HG03108 (cell line): Measurements from ENCODE around the gene IFFO2.

Source experiments
- ATAC-seq: cut with Tn5 transposase; IDR thresholded peaks from one replicate; pipeline ENCODE4 v1.9.1; 2021; ENCODE audit warnings: moderate library complexity; ENCODE audit not compliant: unreplicated experiment

The IFFO2 gene

DNA sequence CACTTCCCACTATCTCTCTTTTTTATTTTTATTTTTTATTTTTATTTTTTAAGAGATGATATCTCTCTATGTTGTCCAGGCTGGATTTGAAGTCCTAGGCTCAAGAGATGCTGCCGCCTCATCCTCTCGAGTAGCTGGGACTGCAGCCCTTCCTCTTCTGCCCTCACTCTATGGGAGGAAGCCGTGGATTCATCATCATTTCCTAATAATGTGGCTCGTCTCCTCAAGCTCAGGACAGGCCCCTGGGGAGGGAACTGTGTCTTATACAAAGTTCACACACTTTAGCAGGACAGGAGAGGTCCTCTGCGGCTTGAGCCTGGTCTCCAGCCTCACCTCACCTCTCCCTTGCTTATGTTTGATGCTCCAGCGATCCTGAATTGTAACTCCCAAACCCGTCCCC is 16.5 kb upstream of the IFFO2 start:
- no peak for ATAC-seq

DNA sequence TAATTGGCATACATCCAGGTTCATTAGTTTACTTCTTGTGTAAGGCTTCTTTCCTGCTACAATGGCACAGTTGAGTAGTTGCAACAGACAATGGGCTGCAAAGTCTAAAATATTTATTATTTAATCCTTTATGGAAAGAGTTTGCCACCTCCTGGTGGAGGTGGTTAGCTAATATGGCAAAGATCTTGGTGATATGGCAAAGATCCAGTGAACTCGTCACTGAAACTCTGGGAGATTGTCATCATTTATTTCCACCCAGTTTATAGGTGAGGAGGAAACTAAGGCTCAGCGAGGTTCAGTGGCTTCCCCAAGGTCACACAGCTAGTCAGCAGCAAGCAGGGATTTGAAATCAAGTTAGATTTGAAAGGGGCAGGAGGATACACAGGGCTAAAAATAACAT is 16.1 kb upstream of the IFFO2 start:
- ATAC-seq, result no peak

DNA sequence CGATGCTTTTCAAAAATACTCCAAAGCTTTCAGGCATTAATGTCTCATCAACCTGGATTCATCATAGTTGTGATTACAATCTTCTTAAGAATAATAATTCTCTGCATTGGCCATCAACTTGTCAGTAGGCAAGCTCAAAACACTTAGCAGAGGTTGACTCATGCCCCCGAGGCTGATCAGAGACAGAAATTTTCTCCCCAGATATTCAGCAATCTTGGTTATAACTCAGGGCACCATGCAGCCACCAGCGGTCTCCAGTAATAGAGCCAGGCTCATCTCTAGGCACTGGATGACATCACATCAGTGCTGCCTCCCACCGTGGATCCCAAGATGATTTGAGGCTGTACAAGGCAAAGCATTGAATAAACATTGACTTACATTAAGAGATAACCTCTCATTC is 14.3 kb upstream of the IFFO2 start:
- ATAC-seq, result no peak

DNA sequence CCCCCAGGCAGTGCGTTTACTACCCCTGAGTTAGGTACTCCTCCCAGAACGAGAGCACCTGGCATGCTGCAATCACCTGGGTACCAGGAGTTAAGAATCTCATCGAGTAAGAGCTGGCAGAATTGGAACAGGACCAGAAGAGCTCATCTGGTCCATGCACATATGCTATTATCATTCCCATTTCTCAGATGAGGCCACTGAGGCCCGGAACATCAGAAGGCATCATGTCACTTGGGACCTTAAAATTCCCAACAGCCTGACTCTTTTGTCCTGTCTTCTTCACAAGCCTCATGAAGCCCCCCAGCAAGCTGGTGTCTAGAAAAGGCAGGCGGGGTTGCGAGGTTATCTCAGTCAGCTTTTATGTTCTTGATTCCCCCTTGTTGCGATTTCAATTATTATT is 13.9 kb upstream of the IFFO2 start:
- no peak for ATAC-seq

DNA sequence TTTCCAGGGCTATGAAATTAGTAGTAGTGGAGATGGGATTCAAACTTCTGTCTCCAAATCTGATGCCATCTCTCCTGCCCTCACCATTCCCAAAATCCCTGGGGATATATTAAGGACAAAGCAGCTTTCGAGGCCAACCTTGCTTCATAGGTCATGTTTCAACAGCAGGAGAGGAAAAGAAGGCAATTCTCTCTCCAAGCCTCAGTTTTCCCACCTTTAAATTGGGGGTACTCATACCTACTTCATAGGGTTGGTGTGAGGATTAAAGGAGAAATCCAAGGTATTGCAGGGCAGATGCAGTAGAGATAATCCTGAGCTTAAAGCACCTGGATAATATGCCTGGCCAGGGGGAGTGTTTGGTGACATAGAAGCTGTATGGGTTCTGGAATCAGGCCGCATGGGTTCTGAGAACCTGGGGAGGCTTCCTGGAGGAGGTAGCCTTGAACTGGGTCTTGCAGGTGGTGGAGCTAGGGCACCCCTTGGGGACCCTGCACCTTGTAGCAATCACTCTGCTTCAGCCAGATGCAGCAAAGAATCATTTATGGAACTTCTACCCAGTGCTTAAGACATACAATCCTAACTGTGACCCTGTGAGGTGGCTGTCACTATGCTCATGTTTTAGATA is 10.7 kb upstream of the IFFO2 start:
- ATAC-seq, result no peak

DNA sequence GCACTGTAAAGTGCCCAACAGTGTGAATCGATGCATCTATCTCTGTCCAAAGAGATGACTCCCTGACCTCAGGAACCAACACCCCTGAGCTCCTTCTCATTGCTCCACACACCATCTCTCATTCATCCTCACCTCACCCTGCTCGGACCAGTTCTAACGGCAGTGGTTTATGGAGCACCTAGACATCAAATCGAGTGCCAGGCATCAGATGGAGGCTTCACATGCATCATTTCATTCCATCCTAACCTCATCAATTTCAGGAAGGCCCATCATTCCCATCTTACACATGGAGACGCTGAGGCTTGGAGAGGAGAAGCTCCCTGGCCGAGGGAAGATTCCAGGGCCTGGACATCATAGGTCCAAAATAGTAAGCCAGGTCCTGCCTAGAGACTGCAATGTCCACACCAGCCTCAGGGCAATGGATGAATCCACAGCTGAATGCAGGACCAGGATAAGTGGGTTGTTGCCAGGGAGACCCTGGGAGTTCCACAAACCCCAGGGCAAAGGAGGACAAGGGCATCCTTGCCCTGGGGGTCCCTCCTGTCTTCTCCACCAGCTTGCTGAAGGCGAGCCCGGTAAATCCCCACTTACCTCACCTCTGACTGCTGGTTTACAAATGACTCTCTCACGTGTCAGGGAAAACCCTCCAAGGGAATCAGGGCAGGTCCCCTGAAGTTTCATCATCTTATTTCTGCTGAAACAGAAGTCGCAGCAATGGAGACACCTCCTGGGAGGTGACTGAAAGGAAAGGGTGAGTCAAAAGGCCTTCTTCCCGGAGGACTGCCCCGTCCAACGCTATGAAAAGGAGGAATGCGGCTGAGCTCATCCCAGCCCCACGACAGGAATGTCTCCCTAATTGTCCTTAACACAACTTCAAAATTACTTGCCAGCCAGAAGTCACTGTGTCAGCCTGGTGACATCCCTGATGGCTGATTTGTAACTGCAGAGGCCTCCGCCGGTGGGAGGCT is 9.0 kb upstream of the IFFO2 start:
- ATAC-seq, result peak; percentile 63

DNA sequence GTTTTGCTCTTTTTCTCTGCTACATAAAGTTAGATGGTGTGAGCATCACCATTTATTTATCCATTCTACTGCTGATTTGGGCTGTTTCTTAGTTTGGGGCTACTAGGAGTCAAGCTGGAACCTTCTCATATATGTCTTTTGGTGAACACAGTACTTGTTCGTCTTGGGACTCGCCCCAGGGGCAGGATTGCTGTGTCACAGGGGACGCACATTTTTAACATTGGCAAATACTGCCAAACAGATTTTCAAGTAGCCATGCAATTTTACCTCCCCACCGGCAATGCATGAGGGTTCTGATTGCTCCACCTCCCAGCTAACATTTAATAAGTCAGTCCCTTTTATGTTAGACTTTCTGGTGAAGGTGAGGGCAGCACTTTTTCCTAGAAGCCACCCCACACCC is 7.5 kb upstream of the IFFO2 start:
- no peak for ATAC-seq

DNA sequence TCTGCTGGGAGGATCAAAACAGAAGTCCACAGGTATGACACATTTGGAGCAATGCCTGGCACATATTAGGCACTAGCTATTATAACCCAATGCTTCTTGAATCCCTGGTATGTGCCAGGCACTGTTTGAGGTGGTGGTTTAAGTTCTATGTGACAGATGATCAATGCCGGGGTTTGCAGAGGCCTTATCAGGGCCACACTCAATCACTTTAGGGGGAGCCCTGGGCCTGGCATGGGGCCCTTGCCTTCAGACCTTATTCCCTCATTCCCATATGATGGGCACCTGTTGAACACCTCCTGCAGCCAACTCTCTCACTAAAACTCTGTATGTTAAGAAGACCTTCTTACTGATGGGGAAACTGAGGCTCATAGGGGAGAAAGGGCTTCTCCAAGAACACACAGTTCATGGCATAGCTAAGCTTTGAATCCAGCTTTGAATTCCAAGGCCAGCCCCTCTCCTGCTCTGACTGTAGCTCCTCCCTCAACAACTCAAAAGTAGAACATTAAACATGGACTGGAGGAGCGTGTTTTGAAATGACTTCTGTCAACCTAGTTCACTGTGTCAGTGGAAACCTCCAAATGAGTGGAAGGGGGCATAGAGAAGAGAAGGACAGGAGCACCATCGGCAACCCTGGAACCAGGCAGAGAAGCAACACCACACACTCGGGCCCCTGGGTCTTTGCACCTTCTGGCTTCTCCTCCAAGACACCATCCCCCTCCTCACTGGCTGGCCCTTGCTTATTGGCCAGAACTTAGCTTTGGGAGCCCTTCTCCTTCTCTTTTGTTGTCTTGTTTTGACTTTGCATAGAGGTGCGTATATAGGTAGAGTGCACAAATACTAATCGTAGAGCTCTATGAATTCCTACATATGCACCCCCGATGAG is 6.6 kb upstream of the IFFO2 start:
- no peak for ATAC-seq

DNA sequence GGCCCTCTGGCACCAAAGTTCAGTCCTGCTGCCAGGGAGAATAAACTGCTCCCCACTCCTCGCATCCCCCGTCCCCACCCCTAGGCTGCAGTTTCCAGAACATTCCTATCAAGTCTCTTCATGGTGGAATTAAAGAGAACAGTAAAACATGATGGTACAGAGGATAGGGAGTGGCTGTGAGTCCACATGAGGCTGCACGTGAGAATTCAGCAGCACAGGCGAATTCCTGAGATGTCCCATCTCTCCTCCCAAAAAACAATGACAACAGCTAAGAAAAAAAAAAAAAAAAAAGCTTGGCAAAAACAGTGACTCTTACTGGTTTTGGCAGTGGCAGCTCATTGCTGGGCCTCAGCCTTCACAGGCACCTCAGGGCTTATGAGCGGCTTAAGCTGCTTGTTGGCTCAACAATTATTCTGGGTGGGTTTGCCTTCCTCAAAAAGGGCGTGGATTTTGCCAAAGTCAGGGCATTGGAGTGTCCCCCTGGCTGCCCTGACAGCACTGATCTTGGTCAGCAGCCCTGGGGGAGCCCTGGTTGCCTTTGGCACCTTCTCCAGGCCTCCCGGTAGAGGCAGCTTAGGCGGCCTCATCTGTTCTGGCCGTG is 5.7 kb upstream of the IFFO2 start:
- no peak for ATAC-seq

DNA sequence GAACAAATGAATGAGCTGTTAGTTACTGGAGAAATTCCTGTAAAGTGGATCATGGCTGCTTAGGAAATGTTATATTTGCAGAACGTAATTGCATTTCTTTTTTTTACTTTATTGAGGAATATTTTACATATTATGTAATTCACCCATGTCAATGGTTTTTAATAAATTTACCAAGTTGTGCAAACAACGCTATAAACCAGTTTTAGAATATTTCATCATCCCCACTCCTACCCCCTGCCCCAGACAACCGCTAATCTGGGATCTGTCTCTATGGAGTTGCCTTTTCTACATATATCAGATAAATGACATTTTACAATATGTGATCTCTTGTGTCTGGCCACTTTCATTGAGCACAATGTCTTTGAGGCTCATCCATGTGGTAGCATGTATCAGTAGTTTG is 4.3 kb upstream of the IFFO2 start:
- ATAC-seq, result no peak

DNA sequence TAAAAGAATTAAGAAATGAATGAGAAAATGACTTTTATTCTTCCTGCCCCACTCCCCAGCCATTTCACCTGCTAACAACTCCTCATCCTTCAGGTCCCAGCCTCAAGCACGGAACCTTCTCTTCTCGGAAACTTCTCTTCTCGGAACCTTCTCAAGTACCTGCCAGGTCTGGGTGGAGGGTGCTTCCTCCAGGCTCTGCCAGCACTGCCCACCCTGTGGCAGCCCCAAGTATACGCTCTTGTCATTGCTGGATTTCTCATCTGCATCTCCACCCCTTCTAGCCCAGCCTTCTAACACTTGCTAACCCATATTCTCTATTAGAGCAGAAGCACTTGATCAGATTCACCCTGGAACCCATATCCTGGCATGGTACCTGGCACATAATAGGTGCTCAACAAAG is 3.9 kb upstream of the IFFO2 start:
- ATAC-seq, result no peak

DNA sequence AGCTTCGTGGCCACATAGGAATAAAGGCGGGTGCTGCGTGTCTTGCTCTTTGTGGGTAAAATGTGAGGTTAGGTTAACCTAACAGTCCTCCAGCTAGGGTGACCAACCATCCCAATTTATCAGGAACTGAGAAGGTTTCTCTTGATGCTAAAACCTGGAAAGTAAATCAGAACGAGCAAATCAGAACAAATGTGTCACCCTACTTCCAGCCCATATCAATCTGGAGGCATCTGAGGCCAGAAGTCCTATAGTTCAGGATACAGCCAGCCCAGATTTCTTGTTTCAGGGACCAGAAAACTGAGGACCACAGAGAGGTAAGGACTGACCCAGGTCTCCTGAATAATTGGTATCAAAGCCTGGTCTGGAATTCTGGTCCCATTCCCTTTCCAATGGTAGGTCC is 3.1 kb upstream of the IFFO2 start:
- no peak for ATAC-seq

DNA sequence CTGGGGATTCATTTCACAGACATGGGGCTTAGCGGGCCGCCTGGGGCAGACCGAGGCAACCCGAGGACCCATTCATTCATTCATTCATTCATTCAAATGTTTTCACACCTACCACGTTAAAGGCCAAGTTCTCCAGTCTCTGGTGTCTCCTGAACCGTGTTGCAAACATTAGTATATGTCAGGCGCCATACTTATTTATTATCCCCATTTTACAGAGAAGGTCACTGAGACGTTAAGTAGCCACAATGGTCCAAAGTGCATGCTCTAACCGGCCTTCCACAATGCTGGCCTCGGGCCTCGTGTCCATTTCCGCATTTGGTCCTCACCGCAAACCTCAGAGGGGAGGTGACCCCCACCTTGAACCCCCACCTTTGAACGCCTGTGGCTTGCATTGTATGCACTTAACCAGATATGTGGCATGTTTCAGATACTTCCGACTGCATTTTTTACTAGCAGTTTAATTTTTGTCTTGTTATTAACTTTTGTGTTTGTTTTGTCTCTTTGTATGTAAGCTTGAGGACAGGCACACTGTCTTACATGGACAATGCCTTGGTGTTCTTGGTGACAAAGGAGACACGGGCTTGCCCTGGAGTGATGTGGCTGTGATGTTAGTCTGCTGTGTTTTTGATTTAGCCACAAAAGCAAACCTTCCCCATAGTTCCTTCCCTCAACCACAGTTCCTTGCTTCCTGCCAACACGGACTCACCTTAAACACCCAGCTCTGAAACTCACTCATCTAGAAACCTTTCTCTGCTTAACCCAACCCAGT is 1.2 kb upstream of the IFFO2 start:
- ATAC-seq, result no peak

DNA sequence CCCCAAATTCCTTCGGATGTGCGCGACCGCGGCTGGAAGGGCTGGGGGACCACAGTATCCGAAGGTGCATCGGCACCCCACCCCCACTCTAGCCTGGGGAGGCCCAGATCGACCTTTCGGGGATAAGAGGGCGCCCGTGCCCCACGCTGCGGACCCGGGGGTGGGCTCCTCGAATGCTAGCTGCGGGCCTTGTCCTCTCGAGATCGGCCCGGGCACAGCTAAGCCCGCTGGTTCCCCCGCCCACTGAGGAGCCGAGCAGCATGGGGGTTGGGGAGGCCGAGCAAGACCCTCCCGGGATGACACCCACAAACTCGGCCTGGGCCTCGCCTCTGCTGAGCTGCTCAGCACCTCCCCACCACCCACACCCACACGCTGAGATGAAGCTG is 653 bp upstream of the IFFO2 start:
- ATAC-seq, result no peak

DNA sequence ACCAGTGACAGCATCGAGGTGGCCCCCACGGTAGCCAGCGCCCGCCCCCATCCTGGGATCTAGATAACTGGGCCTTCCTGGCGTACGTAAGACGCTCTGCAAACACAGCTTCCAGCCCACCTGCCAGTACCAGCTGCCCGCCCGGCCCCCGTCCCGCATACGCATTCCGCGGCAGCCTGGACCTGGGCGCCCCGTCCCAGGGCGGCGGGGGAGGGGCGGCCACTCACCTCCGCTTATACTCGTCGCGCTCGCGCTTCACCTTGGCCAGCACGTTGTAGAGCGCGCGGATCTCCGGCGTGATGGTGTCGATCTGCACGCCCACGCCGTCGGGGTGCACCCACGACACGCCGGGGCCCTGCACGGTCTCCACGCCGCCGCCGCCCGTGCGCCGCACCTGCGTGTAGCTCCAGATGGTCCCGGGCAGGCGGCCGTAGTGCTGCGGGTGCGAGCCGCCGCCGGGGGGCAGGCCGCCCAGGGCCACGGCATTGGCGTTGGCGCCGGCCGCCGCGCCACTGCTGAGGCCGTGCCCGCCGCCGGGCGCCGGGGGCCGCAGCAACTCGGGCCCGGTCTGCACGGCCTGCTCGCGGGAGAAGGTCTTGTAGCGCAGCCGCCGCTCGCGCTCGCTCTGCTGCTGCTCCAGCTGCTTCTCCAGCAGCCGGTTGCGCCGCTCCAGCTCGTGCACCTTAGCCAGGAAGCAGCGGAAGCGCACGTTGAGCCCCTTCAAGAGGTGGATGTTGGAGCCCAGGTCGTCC is 859 bp downstream of the IFFO2 start:
- peak; percentile 15 for ATAC-seq

DNA sequence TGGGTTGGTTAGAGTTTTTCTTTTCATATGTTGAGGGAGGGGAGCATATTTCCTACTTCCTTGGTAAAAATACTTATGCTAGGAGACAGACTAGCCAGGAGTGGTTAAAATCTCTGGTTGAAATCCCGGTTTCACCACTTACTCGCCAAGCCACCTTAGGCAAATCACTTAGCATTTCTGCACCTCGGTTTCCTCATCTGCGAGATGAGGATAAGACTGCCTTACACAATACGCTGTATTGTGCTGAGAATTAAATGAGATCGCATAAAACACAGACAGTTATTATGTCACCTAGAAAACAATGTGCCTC is 1.4 kb downstream of the IFFO2 start:
- ATAC-seq, result no peak

DNA sequence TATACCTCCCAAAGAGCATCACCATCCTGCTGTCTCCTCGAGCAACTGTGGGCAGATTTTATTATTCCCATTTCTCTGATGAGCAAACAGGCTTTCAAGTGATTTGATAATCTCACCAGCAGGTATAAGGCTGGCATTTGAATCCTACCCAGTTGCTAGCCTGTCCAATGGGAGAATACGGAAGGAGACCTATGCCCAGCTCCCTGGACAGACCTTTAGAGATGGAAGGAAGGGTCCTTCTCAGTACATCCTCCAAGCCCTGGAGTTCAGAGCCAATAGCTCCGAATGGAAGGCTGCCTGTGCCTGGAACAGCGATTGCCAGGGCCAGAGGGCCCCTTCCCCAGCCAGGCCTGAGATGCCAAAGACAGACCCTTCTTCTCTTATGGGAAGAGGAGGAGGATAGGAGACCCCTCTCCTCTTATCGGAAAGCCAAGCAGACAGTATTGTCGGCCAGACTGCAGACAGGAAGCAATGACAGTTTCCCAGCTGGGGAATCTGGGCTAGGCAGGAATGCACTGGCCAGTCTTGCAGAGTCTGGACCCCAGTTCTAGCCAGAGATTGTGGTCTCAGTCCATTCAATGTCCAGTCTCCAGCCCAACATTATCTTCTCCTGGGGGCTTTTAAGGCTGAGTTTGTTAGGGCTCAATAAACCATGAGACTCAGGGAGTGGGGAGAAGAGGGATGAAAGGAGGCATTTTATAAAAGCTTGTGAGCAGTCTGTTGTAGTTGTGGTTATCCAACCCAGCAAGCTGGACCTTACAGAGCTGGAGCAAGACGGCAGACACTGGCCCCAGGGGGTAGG is 2.0 kb downstream of the IFFO2 start:
- no peak for ATAC-seq

DNA sequence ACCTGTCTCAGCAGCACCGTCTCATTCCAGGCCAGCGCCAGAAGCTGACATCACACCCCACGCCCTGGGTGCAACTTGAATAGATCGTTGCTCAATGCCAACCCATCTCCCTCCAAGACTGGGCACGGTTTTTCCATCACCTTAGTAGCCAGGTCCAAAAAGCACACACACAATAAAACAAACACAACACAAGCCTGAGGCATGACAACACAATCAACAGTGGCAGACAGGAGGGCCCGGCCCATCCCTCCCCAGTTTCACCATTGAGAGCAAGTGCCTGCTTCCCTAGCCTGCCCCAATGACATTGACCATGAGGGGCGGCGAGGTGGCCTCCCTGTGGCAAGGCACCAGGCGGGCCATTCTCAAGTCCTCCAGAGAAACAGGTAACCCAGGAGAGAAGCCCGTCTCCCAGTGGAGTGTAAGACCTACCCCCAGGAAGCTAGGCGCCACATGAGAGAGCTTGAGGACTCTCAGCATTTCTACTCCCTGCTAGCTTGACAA is 2.7 kb downstream of the IFFO2 start:
- no peak for ATAC-seq
